Endodermal cell (in vitro differentiated cells): ENCODE measurements around the gene EIPR1. TPM values are rescaled to one million over a fixed set of nuclear protein-coding genes. Genes with fewer than 3 reads are reported as not detected.
A peak's percentile ranks its signal among the peaks of the same experiment; 100 is the strongest.

Source experiments
- DNase-seq: peaks from one replicate; pipeline ENCODE4 v3.0.0-alpha.2; 2017
- H3K27ac ChIP-seq: 2 replicates; pipeline ENCODE4 v1.5.1; 2013; ENCODE audit warnings: mild to moderate bottlenecking, low read depth, low read length, moderate library complexity
- H3K27me3 ChIP-seq: 2 replicates; pipeline ENCODE4 v1.6.1; 2013; ENCODE audit warnings: mild to moderate bottlenecking, low read length, moderate library complexity; ENCODE audit not compliant: insufficient read depth, control insufficient read depth, poor library complexity, severe bottlenecking
- H3K36me3 ChIP-seq: 2 replicates; pipeline ENCODE4 v1.7.0; 2013; ENCODE audit warnings: mild to moderate bottlenecking, low read length, moderate library complexity; ENCODE audit not compliant: control insufficient read depth, insufficient read depth
- H3K4me1 ChIP-seq: one replicate; pipeline ENCODE4 v1.7.0; 2013; ENCODE audit warnings: low read length; ENCODE audit not compliant: control insufficient read depth, insufficient read depth
- H3K4me3 ChIP-seq: 2 replicates; pipeline ENCODE4 v1.5.1; 2013; ENCODE audit warnings: mild to moderate bottlenecking, low read length, moderate library complexity
- H3K9ac ChIP-seq: 2 replicates; pipeline ENCODE4 v1.6.1; 2013; ENCODE audit warnings: mild to moderate bottlenecking, low read length, moderate library complexity; ENCODE audit not compliant: poor library complexity, severe bottlenecking; ENCODE audit errors: extremely low read depth
- H3K9me3 ChIP-seq: 2 replicates; pipeline ENCODE4 v1.6.1; 2013; ENCODE audit warnings: mild to moderate bottlenecking, low read length, moderate library complexity; ENCODE audit not compliant: control insufficient read depth
- H3K27ac Mint-ChIP-seq: 2 replicates; pipeline ENCODE4 v1.8.0; 2020; ENCODE audit warnings: mixed read lengths
- H3K27me3 Mint-ChIP-seq: 2 replicates; pipeline ENCODE4 v1.8.0; 2021; ENCODE audit warnings: mild to moderate bottlenecking, mixed read lengths; ENCODE audit not compliant: insufficient read depth
- H3K36me3 Mint-ChIP-seq: 2 replicates; pipeline ENCODE4 v1.8.0; 2020; ENCODE audit warnings: low read depth, mixed read lengths
- H3K4me1 Mint-ChIP-seq: 2 replicates; pipeline ENCODE4 v1.8.0; 2020; ENCODE audit warnings: mixed read lengths
- H3K4me3 Mint-ChIP-seq: 2 replicates; pipeline ENCODE4 v1.8.0; 2020; ENCODE audit warnings: mild to moderate bottlenecking, moderate library complexity, mixed read lengths
- H3K9me3 Mint-ChIP-seq: 2 replicates; pipeline ENCODE4 v1.8.0; 2020; ENCODE audit warnings: mild to moderate bottlenecking, mixed read lengths
- CTCF ChIP-seq: fragments of 200-600 bp; sonication (generic); conservative IDR thresholded peaks from 2 replicates; pipeline ENCODE4 v1.5.0; 2021; ENCODE audit warnings: antibody characterized with exemption, mild to moderate bottlenecking
- WGBS, 2 experiments: methylation state at CpG; one replicate each; pipeline versions ENCODE4 v1.1.5 to v1.1.7; 2013; ENCODE audit warnings: missing lambda C conversion rate in 2 of 2, mixed read lengths in 1 of 2; ENCODE audit not compliant: insufficient coverage in 1 of 2, insufficient read length in 1 of 2; 5-methylcytosine and 5-hydroxymethylcytosine counted together
- total RNA-seq, 2 donors: library from RNA; stranded (reverse); fragmentation: NEBNext Ultra II Directional in 1 of 2; extraction: Animal tissue kit (Norgen Biotek cat#: 25700) in 1 of 2; gene quantifications; 2 replicates in 1 of 2; 3 replicates in 1 of 2; pipeline ENCODE4 v1.2.1, GENCODE V29; 2021

The EIPR1 gene
- total RNA-seq, 2 donors from 2014 or later: 30.1 to 36.8 TPM

DNA sequence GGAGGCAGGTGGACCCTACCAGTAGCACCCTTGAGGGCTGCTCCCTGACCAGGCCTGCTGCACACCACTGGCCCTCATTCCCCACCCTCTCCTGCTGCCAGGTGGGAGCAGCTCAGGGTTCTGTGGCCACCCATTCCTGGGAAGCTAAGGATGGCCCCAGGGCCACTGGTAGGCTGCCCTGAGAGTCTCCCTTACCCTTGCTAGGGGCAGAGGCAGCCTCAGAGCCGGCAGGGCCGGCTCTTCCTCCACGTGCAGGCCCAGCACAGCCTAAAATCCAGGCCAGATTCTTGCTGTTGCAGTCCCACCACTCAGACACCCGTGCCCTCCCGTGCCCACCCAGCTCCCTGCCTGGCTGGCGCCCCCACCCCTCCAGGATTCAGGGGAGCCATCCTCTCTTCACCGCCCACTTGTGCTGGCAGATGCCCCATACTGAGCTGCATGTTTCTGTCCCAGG is 199.0 kb downstream of the EIPR1 start:
- WGBS, 2 experiments: 89 to 100% methylated on average over 4 to 7 of the region's 7 CpGs
- Histone ChIP-seq H3K4me1 (no peaks in the 10 kb centered on the region), H3K27ac (no peak overlapping the region), H3K4me3 (no peak overlapping the region), H3K9ac (no peak overlapping the region), H3K27me3 (no peaks in the 10 kb centered on the region), H3K9me3 (no peaks in the 10 kb centered on the region), H3K36me3 (no peaks in the 10 kb centered on the region)
- Mint-ChIP-seq H3K4me3 (no peak overlapping the region), H3K4me1 (no peaks in the 10 kb centered on the region), H3K27ac (peak overlapping the region; percentile 35), H3K9me3 (no peaks in the 10 kb centered on the region), H3K36me3 (peaks cover 5% of the 10 kb centered on the region), H3K27me3 (no peaks in the 10 kb centered on the region)
- no peak for DNase-seq
- no peak for TF ChIP-seq CTCF

DNA sequence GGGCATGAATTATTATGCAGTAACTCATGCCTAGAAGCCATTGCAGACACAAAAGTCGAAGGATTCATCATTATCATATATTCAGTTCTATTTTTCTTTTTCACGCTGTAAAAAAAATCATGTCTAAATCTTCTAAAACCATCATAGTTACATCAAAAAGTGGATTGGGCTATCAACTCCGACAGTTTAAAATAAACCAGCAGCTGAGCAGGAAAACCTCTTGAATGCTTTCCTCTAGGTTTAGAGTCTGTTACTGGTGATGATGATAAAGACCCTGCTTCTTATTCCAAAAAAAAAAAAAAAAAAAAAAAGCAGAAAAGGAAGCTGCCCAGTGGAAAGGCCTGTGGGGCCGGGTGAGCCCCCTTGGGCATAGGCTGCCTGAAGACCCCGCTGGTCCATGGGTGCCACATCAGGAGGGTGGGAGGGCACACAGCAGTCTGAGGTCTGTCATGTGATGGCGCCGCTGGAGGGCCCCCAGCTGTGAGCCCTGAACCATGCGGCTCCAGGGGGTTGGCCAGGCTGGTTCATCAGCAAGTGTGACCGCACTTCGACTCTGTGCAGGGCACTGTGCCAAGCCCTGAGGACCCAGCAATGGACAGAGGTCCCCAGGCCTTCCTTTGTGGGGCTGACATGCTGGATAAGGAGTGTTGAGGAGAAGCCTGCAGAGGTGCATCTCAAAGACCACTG is 199.6 kb downstream of the EIPR1 start:
- Mint-ChIP-seq H3K9me3 (no peaks in the 10 kb centered on the region), H3K36me3 (peaks cover 9% of the 10 kb centered on the region), H3K27me3 (no peaks in the 10 kb centered on the region), H3K4me3 (no peak overlapping the region), H3K27ac (no peak overlapping the region), H3K4me1 (no peaks in the 10 kb centered on the region)
- H3K27ac ChIP-seq: no peak overlapping the region
- 93 to 96% methylated on average over 3 to 10 of the region's 10 CpGs for WGBS, 2 experiments
- no peak overlapping the region for H3K4me3 ChIP-seq
- TF ChIP-seq CTCF: no peak
- no peaks in the 10 kb centered on the region for H3K9me3 ChIP-seq
- no peaks in the 10 kb centered on the region for H3K4me1 ChIP-seq
- H3K27me3 ChIP-seq: no peaks in the 10 kb centered on the region
- DNase-seq: no peak
- H3K9ac ChIP-seq: no peak overlapping the region
- H3K36me3 ChIP-seq: no peaks in the 10 kb centered on the region

- Histone ChIP-seq H3K9me3 (no peaks in the 10 kb centered on the region), H3K4me1 (no peaks in the 10 kb centered on the region), H3K36me3 (peaks cover 4% of the 10 kb centered on the region), H3K9ac (no peak overlapping the region), H3K27ac (no peak overlapping the region), H3K27me3 (no peaks in the 10 kb centered on the region), H3K4me3 (no peak overlapping the region)
- WGBS, 2 experiments: 97 to 99% methylated on average over 25 of the region's 25 CpGs
- DNase-seq: no peak
- Mint-ChIP-seq H3K9me3 (no peaks in the 10 kb centered on the region), H3K27ac (no peak overlapping the region), H3K27me3 (no peaks in the 10 kb centered on the region), H3K4me3 (no peak overlapping the region), H3K4me1 (no peaks in the 10 kb centered on the region), H3K36me3 (peaks cover 19% of the 10 kb centered on the region)
- no peak for TF ChIP-seq CTCF
Observed at GRCh38 chr2:3176869-3177255, 200.8 kb downstream of the EIPR1 start.
